ENCODE data around the gene CPN2.

Gene CPN2

DNA sequence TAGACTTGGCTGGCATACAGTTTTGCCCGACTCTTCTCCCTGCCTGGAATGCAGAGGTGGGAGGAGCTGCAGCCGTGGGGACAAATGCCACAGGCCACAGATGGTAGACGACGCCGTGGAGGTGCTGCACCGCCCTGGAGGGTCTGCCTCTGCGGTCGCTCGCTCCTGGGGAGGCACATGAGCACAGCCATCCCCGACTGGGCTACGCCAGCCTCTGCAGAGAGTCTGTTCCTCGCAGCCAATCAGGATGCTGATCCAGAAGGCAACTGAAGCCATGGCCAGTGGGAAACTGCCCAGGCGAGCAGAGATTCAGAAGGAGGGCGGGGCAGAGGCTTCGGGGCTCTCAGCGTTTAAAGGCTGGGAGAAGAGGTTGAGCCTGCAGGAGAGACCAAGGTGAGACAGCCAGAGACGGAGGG is 30.3 kb upstream of the CPN2 start:
- no peak for DNase-seq (ENCODE audit: low read depth)

GRCh38 chr3:194380326-194380725 is 29.2 kb upstream of the CPN2 start:
- DNase-seq (ENCODE audit: low read depth) = no peak

GRCh38 chr3:194379651-194380050 is 28.5 kb upstream of the CPN2 start:
- no peak for DNase-seq (ENCODE audit: low read depth)

- DNase-seq (ENCODE audit: low read depth) = no peak
Observed at GRCh38 chr3:194379231-194379630, 28.1 kb upstream of the CPN2 start.

- DNase-seq (ENCODE audit: low read depth) = no peak
Observed at GRCh38 chr3:194377708-194378107, 26.6 kb upstream of the CPN2 start.

DNA sequence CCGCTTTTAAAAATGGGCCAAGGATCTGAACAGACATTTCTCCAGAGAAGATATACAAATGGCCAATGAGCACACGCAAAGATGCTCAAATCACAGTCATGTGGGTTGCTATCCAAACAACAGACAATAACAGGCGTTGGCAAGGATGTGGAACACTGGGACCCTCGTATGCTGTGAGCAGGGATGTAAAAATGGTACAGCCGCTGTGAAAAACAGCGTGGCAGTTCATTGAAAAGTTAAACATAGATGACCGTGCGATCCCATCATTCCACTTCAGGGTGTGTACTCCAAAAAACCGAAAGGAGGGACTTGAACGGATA is 25.1 kb upstream of the CPN2 start:
- DNase-seq (ENCODE audit: low read depth) = no peak

GRCh38 chr3:194375473-194376240 is 24.5 kb upstream of the CPN2 start:
- no peak for DNase-seq (ENCODE audit: low read depth)

DNA sequence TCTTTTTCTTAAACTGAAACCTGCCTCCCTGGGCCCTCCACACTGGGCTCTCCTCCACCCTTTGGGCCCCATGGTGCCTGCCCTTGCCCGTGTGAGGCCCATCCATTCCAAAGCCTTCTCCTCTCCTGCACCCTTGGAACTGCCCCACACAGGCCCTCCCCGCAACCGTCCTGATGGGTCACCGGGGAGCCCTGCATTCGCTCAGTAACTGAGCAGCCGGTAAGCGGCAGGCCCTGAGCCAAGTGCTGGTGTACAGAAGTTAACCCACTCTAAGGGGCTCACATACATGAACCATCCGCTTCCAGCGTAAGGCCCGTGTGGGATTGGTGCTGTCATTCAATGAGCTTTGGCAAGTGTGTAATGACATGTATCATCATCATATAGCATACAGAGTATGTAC is 23.8 kb upstream of the CPN2 start:
- DNase-seq (ENCODE audit: low read depth) = no peak

GRCh38 chr3:194373899-194374298 is 22.8 kb upstream of the CPN2 start:
- DNase-seq (ENCODE audit: low read depth) = no peak

DNA sequence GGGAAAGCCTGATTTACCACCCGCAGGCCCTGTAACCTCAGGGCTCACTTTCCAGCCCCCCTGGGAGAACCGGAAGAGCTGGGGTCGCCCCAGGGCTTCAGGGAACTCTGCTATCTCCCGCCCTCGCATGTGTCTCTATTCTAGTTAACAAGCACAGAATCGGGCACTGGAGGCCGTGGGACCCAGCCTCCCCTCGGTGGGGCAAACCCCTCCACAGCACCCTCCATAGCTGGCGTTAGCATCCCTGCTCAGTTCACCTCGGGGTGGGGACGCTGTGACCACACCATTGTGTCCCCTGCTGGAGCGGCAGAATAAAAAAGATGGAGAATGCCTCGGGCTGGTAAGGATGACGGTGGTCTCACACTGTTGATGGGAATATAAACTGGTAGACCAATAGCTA is 21.9 kb upstream of the CPN2 start:
- no peak for DNase-seq (ENCODE audit: low read depth)

DNA sequence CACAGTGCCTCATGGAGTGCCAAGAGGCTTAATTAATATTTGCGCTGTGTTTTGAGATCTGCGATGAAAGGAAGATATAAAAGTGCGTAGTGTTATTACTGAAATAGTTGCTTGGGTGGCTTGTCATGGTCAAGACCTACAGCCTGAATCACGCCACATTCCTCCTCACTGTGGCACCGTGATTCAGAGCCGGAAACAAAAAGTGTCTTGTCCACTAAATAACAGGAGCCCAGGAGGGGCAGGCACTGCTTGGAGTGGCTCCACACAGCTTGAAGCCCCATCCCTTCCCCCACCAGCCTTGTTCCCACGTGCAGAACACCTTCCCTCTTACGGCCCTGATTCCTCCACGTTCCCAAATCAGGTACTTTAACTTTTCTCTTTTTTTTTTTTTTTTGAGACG is 19.6 kb upstream of the CPN2 start:
- no peak for DNase-seq (ENCODE audit: low read depth)

GRCh38 chr3:194369522-194370279 is 18.6 kb upstream of the CPN2 start, which contains the start of gene LRRC15:
Gene LRRC15, minus strand, starts transcription at chr3:194369743. Its CDS starts 8,700 bp downstream, at chr3:194361043.
- DNase-seq (ENCODE audit: low read depth) = no peak

DNA sequence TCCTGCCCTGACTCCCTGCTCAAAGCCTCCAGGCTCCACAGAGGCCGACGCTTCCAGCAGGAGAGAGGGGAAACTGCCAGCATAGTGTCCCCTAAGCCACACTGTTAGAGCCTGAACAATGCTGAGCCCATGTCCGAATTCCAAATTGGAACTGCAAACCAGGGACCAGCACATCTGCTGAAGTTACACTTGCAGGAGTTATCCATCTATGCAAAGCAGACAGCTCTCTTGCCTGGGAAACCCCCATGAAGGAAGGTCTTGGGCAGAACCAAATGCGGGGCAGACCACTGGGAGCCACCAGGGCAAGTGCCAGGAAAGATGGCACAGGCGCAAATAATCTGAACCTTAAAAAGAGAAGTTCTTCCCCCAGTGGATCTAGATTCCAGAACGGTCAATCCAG is 17.8 kb upstream of the CPN2 start:
- DNase-seq (ENCODE audit: low read depth) = no peak

DNA sequence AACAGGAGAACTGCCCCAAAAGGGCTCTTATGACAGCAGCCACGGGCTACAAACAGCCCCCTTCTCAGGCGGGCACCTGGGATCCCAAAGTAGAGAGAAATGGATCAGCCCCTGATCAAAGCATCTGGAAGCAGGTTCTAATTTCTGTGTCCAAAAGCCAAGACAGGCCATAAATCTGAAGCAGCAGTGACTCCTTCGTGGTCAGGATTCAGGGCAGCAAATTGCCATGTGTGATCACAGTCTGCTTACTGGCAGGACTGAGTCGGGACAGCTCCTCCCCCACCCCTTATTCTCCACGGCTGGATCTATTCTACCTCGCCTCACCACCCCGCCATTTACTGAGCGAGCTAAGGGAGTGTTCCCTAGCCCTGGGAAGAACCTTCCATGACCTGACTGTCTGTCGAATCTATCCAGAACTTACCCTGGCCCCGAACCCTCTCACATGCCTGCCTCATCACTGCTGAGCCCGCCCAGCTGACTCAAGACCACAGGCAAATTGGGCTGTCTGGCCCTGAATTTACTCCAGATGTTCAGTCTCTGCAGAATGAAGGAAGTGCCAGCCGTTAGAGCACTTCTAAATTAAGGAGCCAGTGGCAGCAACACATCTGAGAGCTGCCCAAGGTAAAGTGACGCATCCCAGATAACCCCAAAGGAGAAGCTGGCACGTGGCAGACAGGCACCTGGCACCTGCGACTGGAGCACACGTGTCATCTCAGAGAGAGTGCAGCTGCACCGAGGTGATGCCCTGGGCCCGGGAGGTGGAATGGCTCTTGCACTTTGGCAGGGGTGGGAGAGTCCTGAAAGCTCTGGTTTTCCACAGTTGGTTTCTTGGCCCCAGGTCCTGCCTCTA is 17.1 kb upstream of the CPN2 start:
- no peak for DNase-seq (ENCODE audit: low read depth)

DNA sequence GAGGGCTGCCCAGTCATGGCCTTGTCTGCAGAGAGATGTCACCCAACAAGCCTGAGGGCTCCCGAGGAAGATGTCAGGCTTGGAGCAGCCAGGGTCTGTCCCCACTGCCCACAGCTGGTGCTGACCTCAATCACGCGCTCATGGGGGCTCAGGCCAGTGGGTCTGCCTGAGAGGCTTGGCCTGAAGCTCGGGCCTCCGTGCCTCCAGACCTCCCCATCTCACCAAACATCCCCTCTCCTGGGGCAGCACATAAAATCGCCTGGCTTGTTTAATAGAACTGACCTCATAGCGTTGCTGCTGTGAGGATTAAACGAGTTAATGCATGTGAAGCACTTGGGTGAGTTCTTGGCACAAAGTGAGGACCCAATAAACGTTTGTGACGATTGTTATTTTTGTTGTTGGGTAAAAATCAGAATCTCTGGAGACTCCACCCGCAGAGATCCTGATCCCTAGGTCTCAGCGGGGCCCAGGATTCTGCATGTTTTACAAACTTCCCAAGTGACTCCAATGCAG is 14.9 kb upstream of the CPN2 start:
- no peak for DNase-seq (ENCODE audit: low read depth)

DNA sequence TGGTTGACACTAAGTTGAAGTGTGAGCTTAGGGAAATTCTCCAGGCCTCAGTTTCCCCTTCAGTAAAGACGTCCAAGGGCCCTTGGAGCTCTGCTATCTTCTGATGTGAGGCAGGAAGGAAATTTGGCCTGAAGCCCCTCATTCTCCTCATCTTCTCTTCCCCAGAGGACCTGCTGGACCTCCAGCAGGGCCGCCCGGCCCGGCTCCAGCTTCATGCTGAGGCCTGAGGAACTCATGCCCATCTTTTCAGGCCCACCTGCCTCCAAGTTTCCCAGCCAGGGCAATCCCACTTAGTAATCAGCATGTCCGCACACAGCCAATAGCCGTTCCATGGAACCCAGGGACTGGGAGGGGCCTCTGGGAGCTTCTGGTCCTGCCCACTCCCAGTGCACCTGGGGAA is 14.4 kb upstream of the CPN2 start:
- no peak for DNase-seq (ENCODE audit: low read depth)

- DNase-seq (ENCODE audit: low read depth) = no peak
Observed at GRCh38 chr3:194364652-194365434, 13.7 kb upstream of the CPN2 start.

DNA sequence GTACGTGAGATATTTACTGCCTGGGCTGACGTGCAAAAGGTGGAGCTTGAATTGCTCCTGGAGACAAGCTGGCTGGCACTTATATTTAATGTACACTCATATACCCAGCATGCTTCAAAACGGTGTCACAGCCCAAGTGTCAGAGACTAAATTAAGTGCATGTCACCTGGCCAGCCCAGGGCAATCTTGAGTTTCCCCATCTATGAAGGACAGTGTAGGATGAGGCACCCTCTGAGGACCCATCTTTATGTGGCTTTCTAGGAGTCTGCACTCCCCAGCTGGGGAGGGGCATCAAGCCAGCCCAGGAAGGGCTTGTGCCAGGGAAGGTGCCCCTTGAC is 13.2 kb upstream of the CPN2 start:
- DNase-seq (ENCODE audit: low read depth) = no peak

GRCh38 chr3:194360568-194360967 is 9.4 kb upstream of the CPN2 start:
- DNase-seq (ENCODE audit: low read depth) = no peak

GRCh38 chr3:194357681-194358080 is 6.6 kb upstream of the CPN2 start:
- DNase-seq (ENCODE audit: low read depth) = no peak

DNA sequence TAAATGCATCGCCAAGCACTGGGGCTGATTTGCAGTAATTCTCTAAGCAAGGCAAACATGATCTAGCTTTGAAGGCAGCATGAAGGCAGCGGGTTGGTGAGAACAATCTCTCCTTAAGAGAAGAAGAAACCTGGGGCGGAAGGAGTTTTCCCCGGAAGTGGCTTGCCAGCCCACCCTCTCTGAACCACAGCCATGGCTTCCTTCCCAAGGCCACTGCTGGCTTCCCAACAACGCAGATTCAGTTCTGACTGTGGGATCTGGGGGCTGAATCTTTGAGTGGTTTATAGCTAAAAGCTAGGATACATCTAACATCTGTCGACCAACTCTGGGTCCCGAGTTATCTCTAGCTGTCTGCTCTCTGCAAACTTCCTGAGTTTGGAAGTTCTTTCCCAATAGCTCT is 4.3 kb upstream of the CPN2 start:
- no peak for DNase-seq (ENCODE audit: low read depth)

DNA sequence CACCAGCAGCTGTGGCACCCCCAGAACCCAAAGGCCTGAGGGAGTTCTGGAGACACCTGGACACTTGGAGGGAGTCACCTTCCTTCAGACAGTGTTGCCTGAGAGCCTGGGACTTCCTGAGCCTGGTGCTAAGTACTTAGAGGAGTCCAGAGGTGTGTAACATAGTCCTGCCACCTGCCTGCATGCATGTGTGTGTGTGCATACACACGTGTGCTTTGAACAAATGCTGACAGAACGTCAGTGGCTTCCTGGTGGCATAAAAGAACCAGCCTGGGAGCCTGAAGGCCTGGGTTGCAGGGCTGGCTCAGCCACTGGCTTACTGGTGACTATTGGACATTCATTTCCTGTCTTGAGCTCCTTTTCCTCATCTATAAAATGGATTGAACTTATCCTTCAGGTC is 3.2 kb upstream of the CPN2 start:
- no peak for DNase-seq (ENCODE audit: low read depth)
